Amygdala (tissue), 56 donors: ENCODE measurements around the gene GPX4.
"Not testable (repeated sequence)": the region's sequence is repeated elsewhere in the genome, so short reads cannot be mapped to it uniquely, and the experiment has no call there.

Experiments used
- DNase-seq, 56 donors: peaks; one replicate each; lab custom pipeline; 2025; lab: John Stamatoyannopoulos, UW

The GPX4 gene

DNA sequence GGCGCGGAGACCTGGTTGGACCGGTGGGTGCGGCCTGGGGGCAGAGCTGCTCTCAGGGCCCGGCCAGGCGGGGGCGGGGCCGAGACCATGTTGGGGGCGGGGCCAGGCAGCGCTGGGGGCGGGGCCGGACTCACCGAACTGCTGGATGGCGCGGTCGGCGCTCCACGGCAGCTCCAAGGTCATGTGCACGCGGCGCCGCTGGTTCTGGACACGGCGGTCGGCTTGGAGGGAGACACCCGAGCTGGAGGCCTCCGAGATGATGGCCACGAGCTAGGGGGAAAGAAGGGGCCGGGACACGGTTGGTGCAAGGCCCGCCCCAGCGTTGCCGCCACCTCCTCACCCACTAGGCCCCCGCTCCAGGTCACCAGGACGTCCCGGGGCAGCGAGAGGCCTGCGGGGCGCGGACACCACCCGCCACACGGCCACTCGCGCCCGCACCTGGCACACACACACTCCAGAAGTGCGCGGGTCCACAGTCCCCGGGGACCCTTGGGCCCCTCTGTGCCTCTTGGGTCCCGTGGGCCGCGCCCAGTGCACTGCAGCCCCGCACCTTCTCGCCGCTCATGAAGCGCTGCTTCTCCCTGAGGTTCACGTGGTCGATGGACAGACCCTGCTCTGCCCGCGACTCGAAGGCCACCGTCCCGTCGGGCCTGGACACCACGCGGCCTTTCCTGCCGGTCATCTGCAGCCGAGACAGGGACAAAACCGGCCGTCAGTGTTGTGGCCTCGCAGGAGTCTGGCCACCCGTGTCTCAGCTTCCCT lies 8.7 kb downstream of the GPX4 start:
- no peak for DNase-seq

DNA sequence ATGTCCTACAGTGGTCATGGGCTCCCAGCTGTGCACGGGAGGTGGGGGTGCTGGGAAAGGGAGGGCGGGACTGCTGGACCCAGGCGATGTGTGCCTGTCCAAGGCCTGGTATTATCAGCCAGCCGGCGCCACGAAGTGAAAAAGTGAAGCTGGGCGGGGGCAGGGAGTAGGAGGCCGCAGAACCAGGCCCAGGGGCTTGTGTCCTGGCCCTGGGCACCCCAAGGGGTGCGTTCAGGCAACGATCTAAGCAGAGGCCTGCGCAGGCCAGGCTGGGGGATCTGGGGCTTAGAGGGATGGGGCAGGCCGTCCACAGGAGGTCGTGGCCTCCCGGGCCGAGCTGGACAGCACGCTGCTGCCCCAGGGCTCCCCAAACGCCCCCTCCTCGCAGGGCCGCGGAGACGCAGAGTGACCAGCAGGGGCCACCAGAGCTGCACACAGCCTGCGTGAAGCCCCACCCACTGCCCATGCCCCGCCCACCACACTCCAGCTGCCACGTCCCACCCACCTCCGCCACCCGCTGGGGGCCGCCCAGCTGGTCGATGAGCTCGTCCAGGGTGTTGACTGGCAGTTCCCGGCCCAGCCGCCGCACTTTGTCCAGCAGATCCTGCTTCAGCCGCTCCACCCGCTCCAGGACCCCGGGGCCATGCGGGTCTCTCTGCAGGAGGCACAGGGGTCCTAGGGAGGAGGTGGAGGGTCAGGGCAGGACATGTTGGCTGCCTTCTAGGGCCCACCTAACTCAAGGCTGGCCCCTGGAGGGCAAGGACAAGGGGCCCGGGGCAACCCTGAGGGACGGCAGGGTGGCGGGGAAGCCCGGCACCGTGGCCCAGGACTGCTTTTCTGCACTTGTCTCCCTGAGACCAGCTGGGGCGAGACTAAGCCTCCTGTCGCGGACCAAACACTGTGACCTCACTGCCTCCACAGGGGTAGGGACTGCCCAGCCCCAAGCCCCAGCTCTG lies 9.5 kb downstream of the GPX4 start:
- peak in 55 of 56 donors; percentile 46 to 96 (median 87) for DNase-seq

DNA sequence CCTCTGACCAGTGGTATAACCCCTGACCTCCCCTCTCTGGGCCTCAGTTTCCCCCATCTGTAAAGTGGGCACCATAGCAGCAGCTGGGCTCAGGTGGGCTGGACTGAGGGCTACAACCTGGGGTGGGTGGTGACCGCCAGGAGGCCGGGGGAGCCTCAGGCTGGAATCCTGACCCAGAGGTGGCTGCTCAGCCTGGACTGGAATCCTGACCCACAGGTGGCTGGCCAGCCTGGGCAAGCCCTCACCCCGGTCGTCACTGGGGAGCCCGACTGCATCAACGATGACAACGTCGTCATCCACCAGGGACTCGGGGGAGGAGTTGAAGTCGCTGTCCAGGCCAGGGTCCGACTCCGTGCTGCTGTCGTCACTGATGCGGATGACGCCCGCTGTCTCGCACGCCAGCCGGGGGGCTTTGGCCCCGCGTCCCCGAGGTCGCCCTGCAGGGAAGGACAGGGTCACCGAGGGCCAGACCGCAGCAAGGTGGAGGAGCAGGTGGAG lies 10.2 kb downstream of the GPX4 start:
- DNase-seq: no peak

DNA sequence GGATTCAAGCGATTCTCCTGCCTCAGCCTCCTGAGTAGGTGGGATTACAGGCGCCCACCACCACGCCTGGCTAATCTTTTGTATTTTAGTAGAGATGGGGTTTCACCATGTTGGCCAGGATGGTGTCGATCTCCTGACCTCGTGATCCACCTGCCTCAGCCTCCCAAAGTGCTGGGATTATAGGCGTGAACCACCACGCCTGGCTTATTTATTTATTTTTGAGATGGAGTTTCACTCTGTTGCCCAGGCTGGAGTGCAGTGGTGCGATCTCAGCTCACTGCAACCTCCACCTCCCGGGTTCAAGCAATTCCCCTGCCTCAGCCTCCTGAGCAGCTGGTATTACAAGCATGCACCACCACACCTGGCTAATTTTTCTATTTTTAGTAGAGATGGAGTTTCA lies 10.9 kb downstream of the GPX4 start:
- not testable (repeated sequence) for DNase-seq

DNA sequence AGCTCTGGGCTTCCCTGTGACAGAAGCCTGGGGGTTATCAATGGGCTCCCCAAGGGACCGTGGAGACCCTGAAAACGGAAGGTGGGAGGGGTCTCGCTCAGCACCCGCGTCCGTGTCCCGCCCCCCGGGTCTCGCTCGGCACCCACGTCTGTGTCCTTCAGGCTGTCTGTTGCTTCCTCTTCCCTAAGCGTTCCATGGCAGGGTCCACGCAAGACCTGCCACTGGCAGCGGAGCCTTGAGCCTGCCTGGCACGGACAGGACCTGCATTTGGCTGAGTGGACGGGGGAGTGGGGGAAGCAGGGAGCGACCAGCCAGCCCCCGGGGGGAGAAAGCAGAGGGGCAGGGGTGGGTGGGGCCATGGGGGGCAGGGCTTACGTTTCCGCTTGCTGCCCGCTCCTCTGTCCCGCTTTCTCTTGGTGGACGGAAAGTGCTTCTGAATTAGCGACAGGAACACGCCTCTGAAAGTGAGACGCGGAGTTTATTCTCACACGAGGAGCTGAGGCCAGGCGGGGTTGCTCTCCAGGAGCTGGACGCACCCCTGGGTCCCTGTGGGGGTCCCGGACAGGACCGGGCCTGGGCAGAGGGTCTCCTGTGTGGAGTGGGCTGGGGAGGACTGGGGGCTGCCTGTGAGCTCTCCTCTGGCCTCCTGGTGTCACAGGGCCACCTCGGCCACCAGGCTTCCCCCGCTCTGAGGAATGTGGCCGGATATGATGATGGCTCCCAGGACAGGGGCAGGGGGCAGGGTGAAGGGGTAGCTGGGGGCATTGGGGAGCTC lies 12.0 kb downstream of the GPX4 start:
- DNase-seq: no peak

DNA sequence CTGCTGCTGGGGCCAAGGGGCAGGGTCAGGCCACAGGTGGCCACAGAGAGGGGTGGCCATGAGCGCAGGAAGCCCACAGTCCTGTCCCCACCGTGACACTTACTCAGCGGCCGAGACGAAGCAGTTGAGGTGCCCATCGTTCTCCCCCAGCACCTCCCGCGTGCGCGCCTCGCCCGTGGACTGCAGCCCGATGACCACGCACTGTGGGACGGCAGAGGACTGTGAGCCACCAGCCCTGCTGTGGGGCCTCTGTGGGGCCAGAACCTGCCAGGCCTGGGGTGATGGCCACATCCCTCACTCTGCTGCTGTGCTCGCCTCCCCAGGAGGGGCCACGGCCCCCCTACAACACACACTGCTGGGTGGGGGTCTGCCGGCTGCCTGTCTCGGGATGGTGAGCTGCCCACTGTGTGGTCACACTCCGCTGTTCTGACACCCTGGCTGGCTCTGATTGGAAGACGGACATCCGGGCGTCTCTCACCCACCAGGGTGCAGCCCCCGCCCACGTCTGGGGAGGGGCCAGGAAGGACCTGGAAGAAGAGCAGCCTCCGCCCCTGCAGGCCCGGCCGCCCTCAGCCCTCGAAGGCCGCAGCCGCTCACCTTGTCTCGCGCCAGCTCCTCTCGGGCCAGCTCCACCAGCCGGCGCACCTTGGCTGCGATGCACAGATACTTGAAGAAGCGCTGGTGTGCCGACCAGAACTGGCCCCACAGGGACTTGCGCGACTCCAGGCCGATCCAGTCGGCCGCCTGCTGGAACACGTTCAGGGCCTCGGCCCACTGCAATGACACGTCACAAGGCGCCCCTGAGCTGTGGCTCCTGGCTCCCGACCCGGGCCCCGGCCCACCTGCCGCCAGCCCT lies 13.2 kb downstream of the GPX4 start:
- no peak for DNase-seq

DNA sequence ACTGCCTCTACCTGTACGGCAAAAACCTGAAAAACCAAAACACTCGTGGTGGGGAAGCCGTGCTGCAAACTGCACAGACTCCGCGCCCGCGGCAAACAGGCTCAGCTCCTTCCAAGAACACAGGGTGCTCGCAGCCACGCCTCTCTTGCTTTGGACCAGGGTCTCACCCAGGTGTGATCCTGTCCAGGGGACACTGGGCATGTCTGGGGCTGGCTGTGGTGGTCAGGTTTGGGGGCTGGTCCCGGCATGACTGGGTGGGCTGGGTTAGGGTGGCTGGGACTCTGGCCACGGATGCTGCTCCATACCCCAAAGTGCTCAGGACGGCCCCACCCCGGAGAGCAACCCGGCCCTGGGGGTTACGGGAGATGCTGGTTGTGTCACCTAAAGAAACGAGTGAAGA lies 13.9 kb downstream of the GPX4 start:
- DNase-seq: no peak

DNA sequence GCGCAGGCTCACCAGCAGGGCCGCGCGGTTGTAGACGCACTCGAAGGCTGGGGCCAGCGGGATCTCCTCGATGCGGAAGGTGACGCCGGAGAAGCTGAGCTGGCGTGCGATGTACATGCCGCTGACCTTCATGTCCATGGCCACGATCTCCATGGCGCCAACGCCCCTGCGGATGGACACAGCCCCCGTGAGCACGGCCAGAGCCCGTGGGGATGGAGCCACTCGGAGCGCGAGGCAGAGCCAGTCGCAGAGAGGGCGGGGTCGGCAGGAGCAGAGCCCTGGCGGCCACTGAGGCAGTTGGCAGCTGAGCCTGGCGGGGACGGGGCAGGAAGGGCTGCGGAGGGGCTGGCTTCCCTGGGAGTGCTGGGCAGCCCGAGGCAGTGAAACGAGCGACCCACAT lies 15.2 kb downstream of the GPX4 start:
- no peak for DNase-seq

DNA sequence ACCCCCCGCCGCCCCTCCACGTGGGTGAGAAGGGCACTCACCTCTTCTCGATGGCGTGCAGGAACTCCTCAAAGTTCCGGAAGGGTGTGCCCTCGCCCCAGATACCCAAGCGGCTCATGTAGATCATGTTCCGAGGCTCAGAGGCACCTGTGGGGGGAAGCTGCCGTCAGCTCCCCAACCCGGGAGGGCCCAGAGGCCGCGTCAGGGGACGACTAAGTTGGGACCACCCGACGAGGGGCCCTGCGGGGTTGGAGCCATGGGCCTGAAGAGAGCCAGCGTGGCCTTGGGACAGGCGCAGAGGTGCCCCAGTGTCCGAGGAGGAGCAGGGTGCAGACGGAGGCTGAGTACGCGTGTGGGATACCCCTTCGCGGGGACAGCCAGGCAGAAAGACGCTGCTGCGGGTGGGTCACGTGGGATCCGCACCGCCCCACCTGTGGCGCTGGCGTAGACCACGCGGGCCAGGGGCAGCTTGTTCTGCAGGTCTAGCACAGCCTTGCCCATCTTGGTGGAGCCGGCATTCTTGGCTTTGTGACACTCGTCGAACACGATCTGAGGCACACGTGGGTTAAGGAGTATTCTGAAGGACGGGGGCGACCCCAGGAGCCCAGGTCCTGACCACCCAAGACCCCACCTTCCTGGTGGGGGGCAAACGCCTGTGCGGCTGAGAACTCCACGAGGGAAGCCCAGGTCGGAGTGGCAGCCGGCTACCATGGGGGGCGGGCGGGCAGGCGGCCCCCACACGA lies 15.9 kb downstream of the GPX4 start:
- no peak for DNase-seq

DNA sequence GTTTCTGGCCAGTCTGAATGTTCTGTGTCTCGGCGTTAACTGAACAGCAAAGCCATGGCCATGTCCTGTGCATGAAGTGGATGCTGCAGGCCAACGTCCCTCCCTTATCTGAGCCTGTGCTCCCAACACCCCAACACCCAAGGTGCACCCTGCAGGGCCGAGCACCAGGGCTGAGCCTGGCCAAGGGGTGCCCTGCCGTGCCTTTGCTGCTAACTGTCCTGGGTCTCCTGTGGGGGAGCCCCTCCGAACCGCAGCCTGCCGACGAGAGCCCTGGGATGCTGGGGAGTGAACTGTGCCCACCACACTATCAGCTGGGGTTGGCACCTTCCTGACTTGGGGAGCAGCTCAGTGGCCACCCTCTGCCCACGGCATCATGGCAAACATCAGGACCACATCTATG lies 17.6 kb downstream of the GPX4 start:
- no peak for DNase-seq

DNA sequence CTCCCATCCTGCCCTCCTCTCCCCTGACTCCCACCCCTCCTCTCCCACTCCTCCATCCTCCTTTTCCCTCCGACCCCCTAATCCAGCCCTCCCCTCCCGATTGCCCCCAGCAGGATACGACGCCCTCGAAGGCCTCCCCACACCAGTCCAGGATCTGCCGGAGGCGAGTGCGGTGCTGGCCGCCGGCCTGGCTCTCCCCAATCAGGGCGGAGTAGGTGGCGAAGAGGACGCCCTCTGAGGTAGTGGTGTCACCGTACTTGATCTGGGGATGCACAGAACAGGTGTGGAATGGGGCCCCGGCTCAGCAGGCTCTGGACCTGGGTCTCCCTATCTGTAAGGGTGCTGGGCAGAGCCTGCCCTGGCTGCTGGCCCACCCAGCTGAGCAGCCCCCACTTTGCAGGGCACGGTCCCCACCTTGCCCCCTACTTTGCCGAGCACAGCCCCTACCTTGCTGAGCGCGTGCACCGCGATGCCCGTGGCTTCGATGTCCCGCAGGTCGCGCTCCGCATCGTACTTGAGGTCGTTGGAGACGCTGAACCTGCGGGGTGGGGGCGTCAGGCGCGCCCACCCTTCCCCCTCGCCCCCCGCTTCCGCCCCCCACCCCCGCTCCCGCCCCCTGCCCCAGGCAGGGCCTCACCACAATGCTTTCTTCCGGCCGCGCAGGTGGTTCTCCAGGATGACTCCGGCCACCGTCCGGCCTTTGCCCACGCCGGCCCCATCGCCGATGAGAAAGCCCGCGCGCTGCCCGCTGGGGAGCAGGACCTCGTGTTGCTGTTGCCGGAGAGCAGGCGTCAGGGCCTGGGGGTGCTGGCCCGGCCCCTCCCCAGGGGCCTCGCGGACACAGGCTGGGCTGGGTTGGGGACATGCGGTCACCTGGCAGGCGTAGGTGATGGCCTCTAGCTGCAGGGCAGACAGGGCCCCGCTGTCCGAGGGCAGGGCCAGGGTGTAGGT lies 18.5 kb downstream of the GPX4 start:
- no peak for DNase-seq

DNA sequence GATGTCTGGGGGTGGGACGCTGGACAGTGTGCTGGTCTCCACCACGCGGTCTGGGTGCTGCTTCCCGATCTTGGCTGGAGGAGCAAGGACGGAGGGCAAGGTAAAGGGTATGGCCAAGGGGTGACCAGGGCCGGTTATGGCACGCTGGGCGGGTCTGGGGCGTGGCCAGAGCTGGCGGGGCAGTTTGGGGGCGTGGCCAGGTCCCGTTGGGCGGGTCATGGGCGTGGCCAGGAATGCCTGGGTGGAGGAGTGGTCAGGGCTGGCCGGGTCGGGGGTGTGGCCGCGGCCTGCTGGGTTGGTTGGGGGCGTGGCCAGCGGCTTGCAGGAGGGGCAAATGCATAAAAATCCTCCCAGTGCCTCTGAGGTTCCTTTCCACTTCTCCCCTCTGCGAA lies 19.2 kb downstream of the GPX4 start:
- DNase-seq: no peak

DNA sequence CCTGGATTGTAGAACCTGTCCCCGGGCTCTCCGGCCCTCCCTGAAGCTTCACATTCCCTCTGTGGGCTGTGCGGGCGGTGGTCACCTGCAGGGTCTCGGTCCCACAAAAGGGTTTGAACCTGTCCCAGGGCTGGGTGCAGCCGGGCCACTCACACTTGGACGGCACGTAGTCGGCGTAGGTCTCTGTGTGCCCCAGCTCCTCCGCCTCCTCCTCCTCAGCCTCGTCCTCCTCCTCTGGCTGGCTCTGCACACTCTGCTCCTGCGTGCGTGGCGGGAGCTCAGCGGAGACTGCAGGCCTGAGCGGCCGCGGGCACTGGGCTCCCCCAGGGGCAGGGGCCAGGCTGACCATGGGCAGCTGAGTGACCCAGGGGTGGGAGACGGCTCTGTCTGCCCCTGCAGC lies 19.6 kb downstream of the GPX4 start:
- no peak for DNase-seq

DNA sequence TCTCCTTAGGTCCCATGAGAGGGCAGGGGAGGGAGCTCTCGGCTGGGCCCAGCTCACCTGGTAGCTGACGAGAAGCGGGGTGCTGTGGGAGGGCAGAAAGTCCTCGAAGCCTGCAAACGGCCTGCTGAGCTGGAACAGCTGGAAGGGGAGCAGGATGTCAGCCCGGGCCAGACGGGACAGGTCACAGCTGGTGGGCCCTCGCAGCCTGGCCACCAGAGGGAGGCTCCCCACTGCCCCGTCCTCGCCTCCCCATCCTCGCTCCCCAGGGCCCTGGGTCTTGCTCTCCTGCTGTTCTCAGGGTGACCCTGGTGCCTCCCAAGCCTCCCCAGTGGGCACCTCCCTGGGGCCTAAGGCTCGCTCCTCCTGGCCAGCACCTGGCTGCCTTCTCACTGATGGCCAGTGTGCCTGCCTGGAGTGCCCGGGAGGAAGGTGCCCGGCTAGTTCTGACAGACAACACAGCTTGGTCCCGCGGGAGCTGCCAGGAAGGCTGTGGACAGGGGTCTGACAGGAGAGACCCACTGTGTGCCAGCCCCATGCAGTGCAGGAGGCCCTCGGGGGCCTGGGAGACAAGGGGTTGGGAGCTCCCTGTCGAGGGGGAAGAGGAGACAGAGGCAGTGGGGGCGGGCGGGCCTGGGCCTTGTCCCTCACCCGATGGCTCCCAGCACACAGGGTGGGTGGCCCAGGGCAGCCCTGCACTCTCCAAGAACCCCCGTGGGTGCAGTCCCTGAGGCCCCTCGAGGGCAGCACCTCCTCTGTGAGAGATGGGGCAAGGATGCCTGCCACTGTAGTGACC lies 20.3 kb downstream of the GPX4 start:
- no peak for DNase-seq

DNA sequence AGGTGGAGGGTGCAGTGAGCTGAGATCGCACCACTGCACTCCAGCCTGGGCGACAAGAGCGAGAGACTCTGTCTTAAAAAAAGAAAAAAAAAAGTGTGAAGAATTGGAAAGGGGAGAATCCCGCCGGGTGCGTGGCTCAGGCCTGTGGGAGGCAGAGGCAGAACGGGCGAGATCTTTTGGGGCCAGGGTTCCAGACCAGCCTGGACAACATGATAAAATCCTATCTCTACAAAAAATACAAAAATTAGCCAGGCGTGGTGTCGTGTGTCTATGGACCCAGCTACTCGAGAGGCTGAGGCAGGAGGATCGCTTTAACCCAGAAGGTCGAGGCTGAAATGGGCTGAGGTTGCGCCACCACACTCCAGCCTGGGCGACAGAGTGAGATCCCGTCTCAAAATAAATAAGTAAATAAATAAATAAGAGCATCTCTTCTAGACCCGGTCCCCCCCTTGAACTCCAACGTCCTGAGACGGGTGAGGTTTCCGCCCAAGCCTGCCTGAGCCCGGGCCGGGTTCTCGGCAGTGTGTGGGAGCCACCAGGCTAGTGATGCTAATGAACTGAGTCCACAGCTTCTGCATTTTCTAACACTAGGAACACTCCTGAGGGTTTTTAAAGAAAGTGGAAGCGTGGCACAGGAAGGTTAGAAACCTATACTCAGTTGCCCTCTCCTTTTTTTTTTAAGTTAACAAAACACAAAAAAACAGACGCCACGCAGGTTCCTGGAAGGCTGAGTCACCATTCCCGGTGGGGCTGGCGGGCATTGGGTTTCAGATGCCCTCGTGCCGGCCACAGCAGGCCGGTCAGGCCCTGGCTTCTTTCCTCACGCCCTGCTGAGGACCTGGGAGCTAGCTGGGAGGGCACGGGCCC lies 22.0 kb downstream of the GPX4 start:
- DNase-seq: no peak
